Testis (tissue), 2 donors: Measurements from ENCODE around the gene SAP30BP.

Experiments used
- CTCF ChIP-seq, 3 experiments: fragments of 450-650 bp in 2 of 3; fragments of 200-600 bp in 1 of 3; sonication (generic) in 1 of 3; IDR thresholded peaks; one replicate each; pipeline ENCODE4 v1.5.1; 2016 to 2019; ENCODE audit warnings: antibody characterized with exemption in 3 of 3, mild to moderate bottlenecking in 2 of 3, moderate library complexity in 1 of 3
- POLR2A ChIP-seq: fragments of 450-650 bp; IDR thresholded peaks from one replicate; pipeline ENCODE4 v1.6.1; 2017; ENCODE audit warnings: antibody characterized with exemption, mild to moderate bottlenecking, moderate library complexity

- no peak for TF ChIP-seq CTCF (IDR thresholded peaks at IDR 0.05)
- no peak for TF ChIP-seq POLR2A
Observed at GRCh38 chr17:75627094-75627493, 40.0 kb upstream of the SAP30BP start.
